NCI-H510A treated with DMSO at 0.1 percent for 48 hours (cell line): ENCODE data around the gene FSTL4.

Experiments
- DNase-seq: peaks from one replicate; lab custom pipeline; 2025; lab: John Stamatoyannopoulos, UW

Gene FSTL4

GRCh38 chr5:133340822-133341221 lies 271.5 kb downstream of the FSTL4 start:
- DNase-seq = no peak

- DNase-seq = no peak
Observed at GRCh38 chr5:133340002-133340755, 272.2 kb downstream of the FSTL4 start.

GRCh38 chr5:133338504-133339355 lies 273.6 kb downstream of the FSTL4 start:
- no peak for DNase-seq

GRCh38 chr5:133337795-133338445 lies 274.4 kb downstream of the FSTL4 start:
- no peak for DNase-seq

- no peak for DNase-seq
Observed at GRCh38 chr5:133336969-133337410, 275.4 kb downstream of the FSTL4 start.

- no peak for DNase-seq
Observed at GRCh38 chr5:133336121-133336968, 276.0 kb downstream of the FSTL4 start.

GRCh38 chr5:133334796-133335639 lies 277.3 kb downstream of the FSTL4 start:
- no peak for DNase-seq

GRCh38 chr5:133333326-133334150 lies 278.8 kb downstream of the FSTL4 start:
- DNase-seq = no peak

- DNase-seq = no peak
Observed at GRCh38 chr5:133332439-133333024, 279.8 kb downstream of the FSTL4 start.

- no peak for DNase-seq
Observed at GRCh38 chr5:133331941-133332340, 280.4 kb downstream of the FSTL4 start.

- no peak for DNase-seq
Observed at GRCh38 chr5:133330956-133331355, 281.4 kb downstream of the FSTL4 start.

- no peak for DNase-seq
Observed at GRCh38 chr5:133328800-133329199, 283.5 kb downstream of the FSTL4 start.

- no peak for DNase-seq
Observed at GRCh38 chr5:133327946-133328401, 284.4 kb downstream of the FSTL4 start.

GRCh38 chr5:133326361-133326760 lies 286.0 kb downstream of the FSTL4 start:
- no peak for DNase-seq

- no peak for DNase-seq
Observed at GRCh38 chr5:133325864-133326263, 286.5 kb downstream of the FSTL4 start.

- no peak for DNase-seq
Observed at GRCh38 chr5:133324926-133325325, 287.4 kb downstream of the FSTL4 start.

- peak; percentile 14 for DNase-seq
Observed at GRCh38 chr5:133323494-133324457, 288.6 kb downstream of the FSTL4 start.

GRCh38 chr5:133322743-133323142 lies 289.6 kb downstream of the FSTL4 start:
- no peak for DNase-seq
